MM.1S (cell line): ENCODE results near the gene CCR1.
"Not testable (repeated sequence)": the region's sequence is repeated elsewhere in the genome, so short reads cannot be mapped to it uniquely, and the experiment has no call there.

Experiments
- DNase-seq: peaks from one replicate; pipeline ENCODE4 v3.0.0-alpha.2; 2015
- H2AFZ ChIP-seq: fragments of 300-600 bp; sonication (generic); 2 replicates; pipeline ENCODE4 v1.6.0; 2016; ENCODE audit warnings: antibody characterized with exemption, low read length
- H3F3A ChIP-seq: fragments of 300-600 bp; sonication (generic); 2 replicates; pipeline ENCODE4 v1.6.1; 2016; ENCODE audit warnings: mild to moderate bottlenecking, antibody characterized with exemption, low read length, moderate library complexity, mixed read lengths; ENCODE audit not compliant: insufficient read depth
- H3K27ac ChIP-seq: fragments of 300-600 bp; sonication (generic); 2 replicates; pipeline ENCODE4 v1.5.1; 2016; ENCODE audit warnings: mild to moderate bottlenecking, low read length
- H3K27me3 ChIP-seq: fragments of 300-600 bp; sonication (generic); replicated peaks from 2 replicates; pipeline ENCODE4 v1.6.0; 2016; ENCODE audit warnings: low read length; ENCODE audit not compliant: insufficient read depth
- H3K36me3 ChIP-seq: fragments of 300-600 bp; sonication (generic); replicated peaks from 2 replicates; pipeline ENCODE4 v1.6.1; 2016; ENCODE audit warnings: mild to moderate bottlenecking, low read length, mixed read lengths; ENCODE audit not compliant: insufficient read depth
- H3K4me1 ChIP-seq: fragments of 300-600 bp; sonication (generic); 2 replicates; pipeline ENCODE4 v1.6.1; 2016; ENCODE audit warnings: low read length, mixed read lengths
- H3K4me2 ChIP-seq: fragments of 300-600 bp; sonication (generic); 2 replicates; pipeline ENCODE4 v1.6.0; 2016; ENCODE audit warnings: low read depth, low read length
- H3K4me3 ChIP-seq: fragments of 300-600 bp; sonication (generic); 2 replicates; pipeline ENCODE4 v1.5.1; 2016; ENCODE audit warnings: low read length, mixed read lengths
- H3K79me2 ChIP-seq: fragments of 300-600 bp; sonication (generic); 2 replicates; pipeline ENCODE4 v1.6.1; 2016; ENCODE audit warnings: mixed run types, low read length, mixed read lengths
- H3K9ac ChIP-seq: fragments of 300-600 bp; sonication (generic); 2 replicates; pipeline ENCODE4 v1.6.1; 2016; ENCODE audit warnings: low read length, mixed read lengths
- H3K9me2 ChIP-seq: fragments of 300-600 bp; sonication (generic); replicated peaks from 2 replicates; pipeline ENCODE4 v1.6.1; 2016; ENCODE audit warnings: mild to moderate bottlenecking, low read length, mixed read lengths; ENCODE audit not compliant: insufficient read depth
- H3K9me3 ChIP-seq: fragments of 300-600 bp; sonication (generic); replicated peaks from 2 replicates; pipeline ENCODE4 v1.6.1; 2016; ENCODE audit warnings: mild to moderate bottlenecking, low read length, mixed read lengths; ENCODE audit not compliant: insufficient read depth
- H4K20me1 ChIP-seq: fragments of 300-600 bp; sonication (generic); 2 replicates; pipeline ENCODE4 v1.6.1; 2016; ENCODE audit warnings: mild to moderate bottlenecking, low read length, moderate library complexity, mixed read lengths; ENCODE audit not compliant: insufficient read depth
- EZH2 ChIP-seq: fragments of 300-600 bp; sonication (generic); optimal IDR thresholded peaks from 2 replicates; pipeline ENCODE3; 2017; ENCODE audit warnings: low read depth, mild to moderate bottlenecking, antibody characterized with exemption, low read length, mixed read lengths
- EZH2phosphoT487 ChIP-seq: fragments of 300-600 bp; sonication (generic); IDR thresholded peaks from 2 replicates; pipeline ENCODE4 v1.6.1; 2018; ENCODE audit warnings: antibody characterized with exemption, low read length
- TF ChIP-seq, protein P1 (sequence below): fragments of 300-600 bp; sonication (generic); IDR thresholded peaks from 2 replicates; pipeline ENCODE4 v1.5.1; 2016; ENCODE audit warnings: antibody characterized with exemption, low read length, mixed read lengths

CCR1 gene

GRCh38 chr3:46163556-46164041, 44.5 kb downstream of the CCR1 start:
- Histone ChIP-seq H3K4me3 (no peak overlapping the region), H3K9ac (no peak overlapping the region)
- no peak for DNase-seq

DNA sequence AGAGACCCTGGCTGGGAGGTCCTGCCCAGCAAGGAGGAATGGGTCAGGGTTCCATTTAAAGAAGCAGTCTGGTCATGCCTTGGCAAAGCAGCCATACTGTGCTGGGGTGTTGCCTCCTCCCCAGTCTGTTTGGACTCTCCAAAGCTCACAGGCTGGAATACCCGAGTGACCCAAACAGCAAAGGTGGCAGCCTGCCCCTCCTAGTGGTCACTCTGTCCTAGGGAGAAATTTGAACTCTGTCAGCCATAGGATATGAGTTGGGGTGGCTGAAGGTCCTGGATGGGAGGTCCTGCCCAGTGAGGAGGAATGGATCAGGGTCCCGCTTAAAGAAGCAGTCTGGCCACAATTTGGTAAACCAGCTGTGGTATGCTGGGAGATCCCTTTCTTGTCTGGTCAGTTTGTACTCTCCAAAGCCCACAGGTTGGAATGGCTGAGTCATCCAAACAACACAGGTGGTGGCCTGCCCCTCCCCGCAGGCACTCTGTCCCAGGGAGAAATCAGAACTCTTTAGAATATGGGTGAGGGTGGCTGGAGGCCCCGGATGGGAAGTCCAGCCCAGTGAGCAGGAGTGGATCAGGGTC, 45.0 kb downstream of the CCR1 start:
- no peak overlapping the region for H2AFZ ChIP-seq
- H3K4me2 ChIP-seq = no peak overlapping the region
- no peaks in the 10 kb centered on the region for H4K20me1 ChIP-seq
- no peak for TF ChIP-seq EZH2phosphoT487
- TF ChIP-seq, protein P1, sequence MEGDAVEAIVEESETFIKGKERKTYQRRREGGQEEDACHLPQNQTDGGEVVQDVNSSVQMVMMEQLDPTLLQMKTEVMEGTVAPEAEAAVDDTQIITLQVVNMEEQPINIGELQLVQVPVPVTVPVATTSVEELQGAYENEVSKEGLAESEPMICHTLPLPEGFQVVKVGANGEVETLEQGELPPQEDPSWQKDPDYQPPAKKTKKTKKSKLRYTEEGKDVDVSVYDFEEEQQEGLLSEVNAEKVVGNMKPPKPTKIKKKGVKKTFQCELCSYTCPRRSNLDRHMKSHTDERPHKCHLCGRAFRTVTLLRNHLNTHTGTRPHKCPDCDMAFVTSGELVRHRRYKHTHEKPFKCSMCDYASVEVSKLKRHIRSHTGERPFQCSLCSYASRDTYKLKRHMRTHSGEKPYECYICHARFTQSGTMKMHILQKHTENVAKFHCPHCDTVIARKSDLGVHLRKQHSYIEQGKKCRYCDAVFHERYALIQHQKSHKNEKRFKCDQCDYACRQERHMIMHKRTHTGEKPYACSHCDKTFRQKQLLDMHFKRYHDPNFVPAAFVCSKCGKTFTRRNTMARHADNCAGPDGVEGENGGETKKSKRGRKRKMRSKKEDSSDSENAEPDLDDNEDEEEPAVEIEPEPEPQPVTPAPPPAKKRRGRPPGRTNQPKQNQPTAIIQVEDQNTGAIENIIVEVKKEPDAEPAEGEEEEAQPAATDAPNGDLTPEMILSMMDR = no peak
- no peak for TF ChIP-seq EZH2
- no peak overlapping the region for H3K9ac ChIP-seq
- peaks cover 8% of the 10 kb centered on the region; the same call in 1 of the 2 replicates for H3K4me1 ChIP-seq
- H3K27ac ChIP-seq = no peak overlapping the region
- H3K79me2 ChIP-seq = no peaks in the 10 kb centered on the region
- H3K27me3 ChIP-seq = no peaks in the 10 kb centered on the region
- no peaks in the 10 kb centered on the region for H3K9me2 ChIP-seq
- no peaks in the 10 kb centered on the region for H3F3A ChIP-seq
- no peaks in the 10 kb centered on the region for H3K36me3 ChIP-seq
- H3K9me3 ChIP-seq = no peaks in the 10 kb centered on the region
- no peak overlapping the region for H3K4me3 ChIP-seq
- DNase-seq = no peak

More at GRCh38 chr3:46163556-46164041, 44.5 kb downstream of the CCR1 start:
- no peaks in the 10 kb centered on the region for H4K20me1 ChIP-seq
- H3K4me2 ChIP-seq = no peak overlapping the region
- H2AFZ ChIP-seq = no peak overlapping the region
- H3K27ac ChIP-seq = no peak overlapping the region
- no peaks in the 10 kb centered on the region for H3K36me3 ChIP-seq
- peaks cover 8% of the 10 kb centered on the region; the same call in 1 of the 2 replicates for H3K4me1 ChIP-seq
- no peaks in the 10 kb centered on the region for H3F3A ChIP-seq
- TF ChIP-seq EZH2 (no peak), EZH2phosphoT487 (no peak)
- TF ChIP-seq, protein P1 = no peak
- no peaks in the 10 kb centered on the region for H3K27me3 ChIP-seq
- H3K79me2 ChIP-seq = no peaks in the 10 kb centered on the region
- no peaks in the 10 kb centered on the region for H3K9me3 ChIP-seq
- H3K9me2 ChIP-seq = no peaks in the 10 kb centered on the region

GRCh38 chr3:46157685-46158084, 50.4 kb downstream of the CCR1 start:
- H3F3A ChIP-seq, H3K4me3 ChIP-seq, H3K79me2 ChIP-seq, DNase-seq, H3K9me2 ChIP-seq, H3K4me2 ChIP-seq, H3K27ac ChIP-seq, H4K20me1 ChIP-seq, H3K9me3 ChIP-seq, H3K27me3 ChIP-seq, H3K9ac ChIP-seq, H3K36me3 ChIP-seq, H3K4me1 ChIP-seq, H2AFZ ChIP-seq: not testable (repeated sequence)

- Histone ChIP-seq H3K4me2 (no peak overlapping the region), H3K9me3 (no peaks in the 10 kb centered on the region), H4K20me1 (no peaks in the 10 kb centered on the region), H2AFZ (no peak overlapping the region), H3K4me1 (no peaks in the 10 kb centered on the region), H3F3A (no peaks in the 10 kb centered on the region), H3K36me3 (no peaks in the 10 kb centered on the region), H3K9me2 (no peaks in the 10 kb centered on the region), H3K27ac (no peak overlapping the region), H3K4me3 (no peak overlapping the region), H3K27me3 (no peaks in the 10 kb centered on the region), H3K79me2 (no peaks in the 10 kb centered on the region), H3K9ac (no peak overlapping the region)
- no peak for TF ChIP-seq EZH2phosphoT487
- no peak for TF ChIP-seq EZH2
- TF ChIP-seq, protein P1 = no peak
- no peak for DNase-seq
These were observed 53.8 kb downstream of the CCR1 start for GRCh38 chr3:46154311-46154710.
